Activated naive CD8-positive, alpha-beta T cell (primary cell): ENCODE data around the gene EXOG.
"Not testable (repeated sequence)": the region's sequence is repeated elsewhere in the genome, so short reads cannot be mapped to it uniquely, and the experiment has no call there.

ENCODE experiments used
- H3K27ac Mint-ChIP-seq: one replicate; pipeline ENCODE4 v1.8.0; 2021; ENCODE audit warnings: mixed read lengths
- H3K27me3 Mint-ChIP-seq: one replicate; pipeline ENCODE4 v1.8.0; 2021; ENCODE audit warnings: mixed read lengths
- H3K36me3 Mint-ChIP-seq: one replicate; pipeline ENCODE4 v1.8.0; 2021; ENCODE audit warnings: mixed read lengths
- H3K4me1 Mint-ChIP-seq: one replicate; pipeline ENCODE4 v1.8.0; 2021; ENCODE audit warnings: low read depth, mixed read lengths
- H3K4me3 Mint-ChIP-seq: one replicate; pipeline ENCODE4 v1.8.0; 2021; ENCODE audit warnings: mild to moderate bottlenecking, mixed read lengths
- H3K9me3 Mint-ChIP-seq: one replicate; pipeline ENCODE4 v1.8.0; 2021; ENCODE audit warnings: low read depth, mixed read lengths

EXOG gene

GRCh38 chr3:38566794-38567193 lies 70.7 kb downstream of the EXOG start:
- H3K9me3 Mint-ChIP-seq, H3K36me3 Mint-ChIP-seq, H3K4me3 Mint-ChIP-seq, H3K4me1 Mint-ChIP-seq, H3K27me3 Mint-ChIP-seq, H3K27ac Mint-ChIP-seq: not testable (repeated sequence)

GRCh38 chr3:38567498-38567897 lies 71.4 kb downstream of the EXOG start:
- Mint-ChIP-seq H3K4me1 (no peaks in the 10 kb centered on the region), H3K4me3 (no peak overlapping the region), H3K36me3 (no peaks in the 10 kb centered on the region), H3K27me3 (no peaks in the 10 kb centered on the region), H3K27ac (no peak overlapping the region), H3K9me3 (peaks cover 3% of the 10 kb centered on the region)

- peaks cover 7% of the 10 kb centered on the region for H3K9me3 Mint-ChIP-seq
- no peaks in the 10 kb centered on the region for H3K36me3 Mint-ChIP-seq
- H3K27ac Mint-ChIP-seq = no peak overlapping the region
- H3K27me3 Mint-ChIP-seq = no peaks in the 10 kb centered on the region
- H3K4me3 Mint-ChIP-seq = no peak overlapping the region
- no peaks in the 10 kb centered on the region for H3K4me1 Mint-ChIP-seq
Observed at GRCh38 chr3:38573111-38573510, 77.0 kb downstream of the EXOG start.

- no peaks in the 10 kb centered on the region for H3K4me1 Mint-ChIP-seq
- no peaks in the 10 kb centered on the region for H3K27me3 Mint-ChIP-seq
- H3K36me3 Mint-ChIP-seq = no peaks in the 10 kb centered on the region
- no peak overlapping the region for H3K4me3 Mint-ChIP-seq
- no peak overlapping the region for H3K27ac Mint-ChIP-seq
- H3K9me3 Mint-ChIP-seq = peaks cover 7% of the 10 kb centered on the region
Observed at GRCh38 chr3:38573556-38573955, 77.4 kb downstream of the EXOG start.

GRCh38 chr3:38574411-38575278 lies 78.5 kb downstream of the EXOG start:
- no peaks in the 10 kb centered on the region for H3K27me3 Mint-ChIP-seq
- no peak overlapping the region for H3K4me3 Mint-ChIP-seq
- H3K36me3 Mint-ChIP-seq = no peaks in the 10 kb centered on the region
- H3K9me3 Mint-ChIP-seq = peaks cover 7% of the 10 kb centered on the region
- H3K27ac Mint-ChIP-seq = no peak overlapping the region
- no peaks in the 10 kb centered on the region for H3K4me1 Mint-ChIP-seq

- Mint-ChIP-seq H3K4me3 (no peak overlapping the region), H3K36me3 (no peaks in the 10 kb centered on the region), H3K27ac (no peak overlapping the region), H3K4me1 (no peaks in the 10 kb centered on the region), H3K9me3 (peaks cover 7% of the 10 kb centered on the region), H3K27me3 (no peaks in the 10 kb centered on the region)
Observed at GRCh38 chr3:38575279-38575843, 79.2 kb downstream of the EXOG start.
